Panc1 (cell line): Measurements from ENCODE around the gene HSPA4. TPM values are rescaled to one million over a fixed set of nuclear protein-coding genes. Genes with fewer than 3 reads are reported as not detected.

Source experiments
- ATAC-seq: fragments of 200-7000 bp; cut with Tn5 transposase; 2 replicates; pipeline ENCODE4 v1.9.1; 2020; ENCODE audit warnings: mild to moderate bottlenecking, moderate library complexity
- BruUV-seq: library from RNA; stranded (reverse); fragments of 400-500 nt; replicated peaks from 2 replicates; lab custom pipeline; 2021; lab: Mats Ljungman, UMichigan
- CTCF ChIA-PET: fragments of 300-600 bp; sonication (Branson Sonifier 250); formaldehyde crosslinking; loops from one replicate; lab custom pipeline; 2022; ENCODE audit warnings: antibody characterized with exemption; lab: Charles Lee
- POLR2A ChIA-PET: fragments of 300-600 bp; sonication (Branson Sonifier 250); formaldehyde crosslinking; loops from one replicate; lab custom pipeline; 2022; ENCODE audit warnings: antibody characterized with exemption; lab: Charles Lee
- DNase-seq: peaks from one replicate; pipeline ENCODE4 v3.0.0-alpha.2; 2010; ENCODE audit warnings: low read depth, low spot score
- H3K27ac ChIP-seq: 2 replicates; pipeline ENCODE4 v1.5.1; 2011; ENCODE audit warnings: mild to moderate bottlenecking, low read length, inconsistent platforms
- H3K27me3 ChIP-seq: fragments of 200-500 bp; sonication (Bioruptor generic); 2 replicates; pipeline ENCODE4 v1.6.0; 2014; ENCODE audit warnings: low read length, inconsistent platforms; ENCODE audit not compliant: control insufficient read depth, insufficient read depth
- H3K36me3 ChIP-seq: fragments of 200-500 bp; sonication (Bioruptor generic); 2 replicates; pipeline ENCODE4 v1.5.1; 2014; ENCODE audit warnings: inconsistent platforms, mild to moderate bottlenecking, low read length, moderate library complexity; ENCODE audit not compliant: control insufficient read depth, insufficient read depth
- H3K4me1 ChIP-seq: 2 replicates; pipeline ENCODE4 v1.5.1; 2011; ENCODE audit warnings: inconsistent platforms, mild to moderate bottlenecking, low read length, moderate library complexity; ENCODE audit not compliant: control insufficient read depth, insufficient read depth
- H3K4me3 ChIP-seq, 2 experiments: 2 replicates each; pipeline ENCODE4 v1.5.1; 2011 to 2012; ENCODE audit warnings: low read depth in 2 of 2, low read length in 2 of 2, mild to moderate bottlenecking in 2 of 2, inconsistent platforms in 1 of 2, moderate library complexity in 1 of 2
- H3K9me3 ChIP-seq: fragments of 200-500 bp; sonication (Bioruptor generic); 2 replicates; pipeline ENCODE4 v1.5.1; 2014; ENCODE audit warnings: low read depth, mild to moderate bottlenecking, inconsistent platforms, low read length, moderate library complexity; ENCODE audit not compliant: control insufficient read depth, insufficient read depth
- CTCF ChIP-seq: fragments of 450-650 bp; IDR thresholded peaks from 2 replicates; pipeline ENCODE4 v1.5.1; 2017; ENCODE audit warnings: mild to moderate bottlenecking
- POLR2AphosphoS5 ChIP-seq: IDR thresholded peaks from 2 replicates; pipeline ENCODE4 v1.6.1; 2012; ENCODE audit warnings: mild to moderate bottlenecking, low read depth, low read length, moderate library complexity
- REST ChIP-seq, 2 experiments: IDR thresholded peaks; 2 replicates each; pipeline ENCODE4 v1.6.1; 2011 to 2012; ENCODE audit warnings: low read depth in 2 of 2, control low read depth in 1 of 2, low read length in 1 of 2, mild to moderate bottlenecking in 1 of 2, moderate library complexity in 1 of 2; ENCODE audit not compliant: insufficient read depth in 1 of 2
- SIN3A ChIP-seq: IDR thresholded peaks from 2 replicates; pipeline ENCODE4 v1.6.1; 2012; ENCODE audit warnings: low read depth, mild to moderate bottlenecking, low read length, moderate library complexity, borderline replicate concordance; ENCODE audit not compliant: insufficient read depth
- TCF7L2 ChIP-seq: IDR thresholded peaks from 2 replicates; pipeline ENCODE4 v1.6.1; 2011; ENCODE audit warnings: mild to moderate bottlenecking, low read depth, low read length, inconsistent platforms
- in situ Hi-C: cut with HindIII; loops from 2 replicates; pipeline ENCODE4 v1.10.0; 2016; ENCODE audit warnings: low sequenced_read_pairs, low pct_unique_long_range_greater_than_20kb
- intact Hi-C: fragments of 100-400 bp; cut with micrococcal nuclease; formaldehyde crosslinking; loops from one replicate; pipeline ENCODE4 v1.10.0; 2022; ENCODE audit not compliant: unreplicated experiment
- total RNA-seq: library from RNA; stranded (reverse); gene quantifications from one replicate; pipeline ENCODE4 v1.2.1, GENCODE V29; 2021; ENCODE audit not compliant: unreplicated experiment

Gene HSPA4
- total RNA-seq, 1 experiment from 2014 or later = 247 TPM

GRCh38 chr5:133053448-133053847, 1.6 kb downstream of the HSPA4 start:
- TF ChIP-seq POLR2AphosphoS5 (no peak), CTCF (no peak), TCF7L2 (no peak), SIN3A (no peak), REST (IDR thresholded peaks at IDR 0.05; ENCODE audit: insufficient read depth in 1 of 2, low read depth in 2 of 2, low read length in 1 of 2) (no peak)
- POLR2A ChIA-PET = no interaction called here
- Histone ChIP-seq H3K27me3 (no peaks in the 10 kb centered on the region), H3K4me3 (peak overlapping the region; percentile 94 to 96), H3K9me3 (no peaks in the 10 kb centered on the region), H3K4me1 (peaks cover 50% of the 10 kb centered on the region), H3K36me3 (peaks cover 8% of the 10 kb centered on the region; the same call in 1 of the 2 replicates), H3K27ac (peak overlapping the region; percentile 99; the same call in 1 of the 2 replicates)
- in situ Hi-C loops (no loop called here), intact Hi-C loops (loop anchor here (5.0 kb wide), 1 partner anchor 91 kb away; the partner anchor contains the start of gene AFF4)
- CTCF ChIA-PET = no interaction called here
- BruUV-seq = no TSS peak
- ATAC-seq (no peak), DNase-seq (no peak)

GRCh38 chr5:133054697-133055471, 3.1 kb downstream of the HSPA4 start:
- Histone ChIP-seq H3K4me1 (peaks cover 35% of the 10 kb centered on the region), H3K4me3 (no peak overlapping the region), H3K27ac (no peak overlapping the region), H3K9me3 (no peaks in the 10 kb centered on the region), H3K36me3 (peaks cover 8% of the 10 kb centered on the region; the same call in 1 of the 2 replicates), H3K27me3 (no peaks in the 10 kb centered on the region)
- BruUV-seq = TSS peak; percentile 64
- POLR2A ChIA-PET = interaction anchor here (0.7 kb wide), 1 partner anchor 252 kb away, joined by 10 read pairs; no protein-coding TSS in a partner anchor
- in situ Hi-C loops = no loop called here
- ATAC-seq = no peak
- DNase-seq = no peak
- intact Hi-C loops = loop anchor here (5.0 kb wide), 1 partner anchor 93 kb away; the partner anchor contains the start of gene AFF4
- TF ChIP-seq POLR2AphosphoS5 = no peak
- no peak for TF ChIP-seq CTCF
- TF ChIP-seq TCF7L2 = no peak
- CTCF ChIA-PET = no interaction called here
